HG03378 (cell line): ENCODE data around the gene A4GALT.

Experiments used
- ATAC-seq: cut with Tn5 transposase; IDR thresholded peaks from one replicate; pipeline ENCODE4 v1.9.1; 2021; ENCODE audit warnings: mild to moderate bottlenecking, moderate library complexity; ENCODE audit not compliant: unreplicated experiment

A4GALT gene

DNA sequence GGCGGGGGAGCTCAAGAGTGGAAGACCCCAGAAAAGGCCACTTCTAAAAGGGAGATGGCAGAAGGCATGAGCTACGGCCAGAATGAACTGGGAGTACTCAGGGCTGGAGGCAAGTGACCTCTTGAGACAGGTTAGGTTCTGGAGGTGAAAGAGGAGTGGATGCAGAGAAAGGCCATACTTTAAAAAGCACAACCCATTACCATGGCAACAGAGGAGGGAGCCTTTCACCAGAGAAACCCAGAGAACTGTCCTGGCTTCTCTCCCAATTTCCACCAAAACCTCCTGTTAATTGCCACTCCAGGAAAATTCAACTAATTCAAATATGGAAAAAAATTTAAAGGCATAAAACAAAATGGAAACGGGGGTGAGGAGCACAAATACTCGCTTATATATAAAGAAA, 15.8 kb downstream of the A4GALT start:
- no peak for ATAC-seq

DNA sequence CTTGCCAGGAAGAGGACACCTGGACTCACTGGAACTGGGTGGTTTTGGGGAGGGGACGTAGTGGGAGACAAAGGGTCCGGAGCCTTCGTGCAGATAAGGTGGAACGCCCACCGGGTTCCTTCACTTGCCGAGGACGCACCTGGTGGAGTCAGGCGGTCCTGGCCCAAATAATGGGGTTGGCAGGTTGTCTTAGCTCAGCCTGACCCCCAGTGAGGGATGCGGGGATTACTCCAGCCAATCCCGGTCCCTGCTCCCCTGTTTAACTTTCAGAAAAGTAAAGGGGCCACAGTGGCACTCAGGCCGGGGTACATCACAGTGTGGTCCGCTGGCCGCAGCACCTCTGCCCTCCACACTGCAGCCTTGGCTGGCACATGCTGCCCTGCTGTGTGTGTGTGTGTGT, 18.0 kb downstream of the A4GALT start:
- no peak for ATAC-seq

DNA sequence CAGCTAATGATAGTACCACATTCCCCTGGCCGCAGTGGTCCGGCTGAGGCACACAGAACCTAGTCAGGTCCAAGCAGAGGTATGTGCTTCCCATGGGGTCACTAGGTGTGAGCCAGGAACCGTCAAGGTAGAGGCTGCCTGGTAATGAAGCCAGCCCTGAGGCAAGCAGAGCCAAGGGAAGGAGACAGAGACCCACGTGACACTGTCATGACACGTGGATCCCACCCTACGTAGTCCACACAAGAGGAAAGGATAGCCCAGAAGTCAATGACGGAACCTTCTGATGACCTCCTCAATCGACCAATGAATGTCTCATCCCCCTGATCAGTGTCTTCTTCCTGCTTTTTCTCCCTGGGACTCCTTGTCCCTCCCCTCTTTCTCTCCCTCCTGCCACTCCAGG, 19.0 kb downstream of the A4GALT start:
- no peak for ATAC-seq

DNA sequence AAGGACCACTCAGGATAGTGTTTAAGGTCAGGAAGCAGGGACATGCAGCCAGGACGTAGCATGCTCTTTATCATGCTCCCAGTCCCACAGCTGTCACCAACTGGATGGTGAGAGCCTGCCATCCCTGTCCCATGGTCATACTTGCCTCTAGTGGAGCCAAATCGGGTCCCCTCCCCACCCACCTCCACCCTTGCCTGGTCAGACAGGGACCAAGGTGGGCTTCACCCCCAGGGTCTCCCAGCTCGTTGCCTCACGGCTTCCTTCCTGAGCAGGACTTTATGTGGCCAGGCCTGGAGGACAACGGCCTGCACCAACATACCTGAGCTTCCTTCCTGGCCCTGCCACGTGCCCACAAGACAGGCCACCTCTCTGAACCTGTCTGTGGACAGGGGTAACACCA, 19.8 kb downstream of the A4GALT start:
- ATAC-seq: no peak

DNA sequence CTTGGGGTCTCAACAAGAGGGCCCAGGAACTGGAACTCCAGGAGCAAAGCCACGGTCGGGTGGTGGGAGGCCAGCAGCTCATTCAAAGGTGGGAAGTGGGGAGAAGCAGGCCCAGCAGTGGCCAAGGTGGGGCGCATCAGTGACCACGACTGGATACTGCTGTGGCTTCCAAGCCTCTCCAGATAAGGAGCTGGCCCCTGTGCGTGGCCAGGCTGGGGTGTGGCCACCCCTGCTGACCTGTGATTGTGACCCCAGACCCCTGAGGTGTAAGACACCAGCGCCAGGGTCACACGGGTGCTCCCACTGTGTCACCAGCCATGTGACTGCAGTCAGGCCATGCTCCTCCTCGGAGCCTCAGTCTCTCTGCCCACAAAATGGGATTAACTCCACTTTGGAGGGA, 20.3 kb downstream of the A4GALT start:
- ATAC-seq: no peak

DNA sequence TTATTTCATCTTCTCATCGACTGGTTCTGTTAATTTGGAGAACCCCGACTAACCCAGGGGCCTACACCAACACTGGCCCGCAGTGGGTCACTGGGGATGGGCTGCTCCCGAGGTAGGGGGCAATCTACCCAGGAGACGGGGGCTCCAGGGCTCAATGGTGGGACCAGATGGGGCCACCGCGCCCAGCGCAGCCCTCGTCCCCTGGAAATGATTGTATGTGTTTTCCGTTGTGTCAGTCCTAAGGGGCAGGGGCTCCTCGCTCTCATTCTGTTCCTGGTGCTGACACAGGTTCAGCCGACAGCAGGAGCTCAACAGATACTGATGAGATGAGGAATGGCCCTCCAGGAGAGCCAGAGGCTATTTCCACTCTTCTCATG, 20.7 kb downstream of the A4GALT start:
- ATAC-seq: no peak

DNA sequence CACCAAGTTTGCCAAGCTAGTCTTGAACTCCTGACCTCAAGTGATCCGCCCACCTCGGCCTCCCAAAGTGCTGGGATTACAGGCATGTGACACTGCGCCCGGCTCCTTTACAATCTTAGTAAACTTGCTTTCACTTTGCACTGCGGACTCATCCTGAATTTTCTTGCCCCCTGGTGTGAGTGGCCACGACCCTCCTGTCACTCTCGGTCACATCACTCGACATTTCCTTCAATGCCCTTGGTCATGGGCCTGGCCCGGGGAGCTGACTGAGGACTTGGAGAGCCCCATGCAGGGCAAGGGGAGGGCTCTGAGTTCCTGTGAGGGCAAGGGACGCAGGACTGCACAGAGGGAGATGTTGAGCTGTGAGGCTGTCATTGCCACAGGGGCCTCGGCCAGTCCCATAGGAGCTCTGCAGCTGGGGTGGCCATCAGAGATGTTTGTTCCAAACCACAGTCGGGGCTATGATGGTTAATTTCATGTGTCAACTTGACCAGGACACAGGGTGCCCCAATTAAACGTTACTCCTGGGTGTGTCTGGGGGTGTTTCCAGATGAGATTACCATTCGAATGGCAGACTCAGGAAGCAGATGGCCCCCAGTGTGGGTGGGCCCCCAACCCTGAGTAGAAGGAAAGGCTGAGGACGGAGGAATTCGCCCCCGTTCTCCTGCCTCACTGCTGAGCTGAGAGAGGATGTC, 21.2 kb downstream of the A4GALT start:
- ATAC-seq: no peak

DNA sequence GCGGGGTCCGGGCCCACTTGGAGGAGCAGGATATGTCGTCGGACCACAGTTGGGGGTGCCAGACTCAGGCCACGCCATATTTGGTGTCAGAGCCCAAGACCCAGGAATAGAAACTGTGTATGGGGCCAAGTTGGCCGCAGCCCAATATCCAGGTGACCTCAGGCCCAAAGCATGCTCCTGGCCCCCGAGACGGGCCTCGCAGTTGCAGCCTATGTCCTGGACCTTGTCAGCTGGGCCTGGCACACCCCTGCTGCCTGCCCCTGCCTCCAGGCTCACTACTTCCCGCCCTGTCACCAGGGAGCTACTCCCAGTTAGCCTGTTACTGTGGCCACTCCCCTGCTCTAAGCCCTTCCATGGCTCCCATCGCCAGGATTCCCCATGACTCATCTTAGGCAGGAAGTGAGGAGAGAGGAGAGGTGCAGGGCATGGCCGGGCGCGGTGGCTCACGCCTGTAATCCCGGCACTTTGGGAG, 23.1 kb downstream of the A4GALT start:
- ATAC-seq: no peak

DNA sequence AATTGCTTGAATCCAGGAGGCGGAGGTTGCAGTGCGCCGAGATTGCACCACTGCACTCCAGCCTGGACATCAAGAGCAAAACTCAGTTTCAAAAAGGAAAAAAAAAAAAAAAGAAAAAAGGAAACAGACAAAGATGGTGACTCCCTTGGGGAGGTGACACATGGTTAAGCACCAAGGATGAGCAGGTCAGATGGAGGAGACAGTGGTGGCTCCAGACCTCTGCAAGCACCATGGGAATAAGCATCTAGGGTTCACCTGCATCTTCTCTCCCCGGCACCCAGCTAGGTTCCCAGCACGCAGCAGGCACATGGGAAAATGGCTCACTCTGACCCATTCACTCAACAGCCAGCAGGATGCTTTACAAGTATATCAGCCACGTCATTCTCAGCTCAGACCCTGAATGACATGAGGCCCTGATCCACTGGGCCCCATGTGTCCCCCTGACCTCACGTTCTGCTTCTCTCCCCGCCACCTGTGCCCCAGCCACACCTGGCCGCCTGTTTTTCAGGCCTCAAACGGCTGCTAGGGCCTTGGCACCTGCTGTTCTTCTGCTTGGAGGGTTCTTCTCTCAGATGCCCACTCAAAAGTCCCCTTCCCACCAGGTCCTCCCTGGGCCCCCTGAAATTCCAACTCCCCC, 24.2 kb downstream of the A4GALT start:
- no peak for ATAC-seq

DNA sequence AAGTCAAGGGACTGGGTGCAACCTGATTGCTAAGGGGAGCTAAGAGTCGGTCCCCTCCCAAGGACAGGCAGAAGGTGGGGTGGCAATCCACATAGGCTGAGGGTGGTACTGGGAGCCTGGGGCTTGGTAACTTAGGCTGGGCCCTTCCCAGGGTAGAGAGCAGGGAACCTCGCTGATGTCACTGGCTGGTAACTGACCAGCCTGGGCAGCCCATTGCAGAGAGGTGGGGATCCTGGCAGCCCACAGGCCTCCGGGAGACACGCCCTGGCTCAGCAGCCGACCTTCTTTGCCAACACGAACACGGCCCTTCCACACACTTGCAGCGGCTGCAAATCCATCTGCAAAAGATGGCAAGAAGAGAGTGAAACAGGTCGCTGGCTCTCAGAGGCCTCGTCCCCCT, 25.4 kb downstream of the A4GALT start:
- no peak for ATAC-seq

DNA sequence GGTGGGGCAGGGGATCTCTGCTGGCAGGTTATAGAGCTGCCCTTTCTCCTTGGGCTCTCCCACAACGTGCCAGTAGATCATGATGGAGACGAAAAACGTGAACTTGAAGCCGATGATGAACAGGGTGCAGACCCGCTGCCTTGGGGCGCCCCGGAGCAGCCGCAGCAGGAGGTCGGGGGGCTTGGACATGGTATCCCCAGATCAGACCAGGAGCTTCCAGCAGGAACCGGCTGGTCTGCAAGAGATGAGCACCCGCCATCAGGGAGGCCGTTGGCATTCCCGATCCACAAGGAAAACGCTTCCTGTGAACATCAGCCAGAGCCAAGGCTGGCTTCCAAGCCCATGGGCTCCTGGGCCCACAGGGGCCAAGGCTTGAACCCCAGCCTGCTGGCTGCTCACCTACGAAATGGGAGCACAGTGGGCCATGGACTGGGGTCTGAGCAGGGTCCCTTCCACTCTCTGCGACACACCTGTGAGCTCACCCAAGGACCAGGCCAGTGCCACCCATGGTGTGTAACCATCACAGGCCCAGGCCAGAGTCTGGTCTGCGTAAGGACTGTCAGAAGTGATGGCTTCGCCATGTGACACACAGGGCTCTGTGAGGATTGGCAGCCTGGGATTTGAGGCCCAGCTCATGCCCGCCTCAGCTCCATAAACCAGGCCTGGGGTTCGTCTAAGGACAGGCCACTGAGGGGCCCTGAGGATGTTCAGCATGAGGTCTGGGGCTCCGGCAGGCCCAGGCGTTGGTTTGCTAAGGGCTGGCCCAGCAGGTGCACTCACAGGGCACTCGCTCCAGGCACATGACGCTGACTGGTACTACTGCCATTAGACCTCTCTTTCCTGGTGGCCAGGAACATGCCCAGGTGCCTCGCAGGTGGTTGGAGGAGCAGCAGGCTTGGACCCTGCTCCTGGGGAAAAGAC, 26.6 kb downstream of the A4GALT start:
- ATAC-seq: no peak

DNA sequence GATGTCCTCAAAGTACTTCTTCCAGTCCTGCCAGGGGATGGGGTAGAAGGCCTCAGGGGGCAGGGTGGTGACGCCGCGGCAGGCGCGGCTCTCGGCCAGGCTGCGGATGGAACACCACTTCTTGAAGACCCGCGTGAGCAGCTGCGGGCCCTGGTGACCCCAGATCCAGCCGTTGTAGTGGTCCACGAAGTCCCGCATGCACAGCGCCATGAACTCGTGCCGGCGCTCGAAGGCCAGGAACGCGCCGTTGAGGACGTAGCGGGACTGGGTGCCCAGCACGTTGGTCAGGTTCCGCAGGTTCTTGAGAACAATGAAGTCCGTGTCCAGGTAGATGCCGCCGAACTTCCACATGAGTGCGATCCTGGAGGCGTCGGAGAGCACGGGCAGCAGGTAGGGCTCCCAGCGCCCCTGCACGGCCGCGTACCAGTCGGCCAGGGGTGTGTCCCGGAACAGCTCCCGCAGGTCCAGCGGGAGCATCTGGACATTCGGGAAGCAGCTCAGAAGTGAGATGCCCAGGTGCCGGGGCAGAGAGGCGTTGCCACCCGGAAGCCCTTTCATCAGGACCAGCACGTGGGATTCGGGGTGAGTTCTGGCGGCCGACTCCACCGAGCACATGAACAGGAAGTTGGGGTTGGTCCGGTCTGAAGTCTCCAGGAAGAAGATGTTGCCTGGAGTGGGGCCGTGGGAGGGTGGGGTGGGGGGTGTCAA, 27.5 kb downstream of the A4GALT start:
- ATAC-seq: no peak

DNA sequence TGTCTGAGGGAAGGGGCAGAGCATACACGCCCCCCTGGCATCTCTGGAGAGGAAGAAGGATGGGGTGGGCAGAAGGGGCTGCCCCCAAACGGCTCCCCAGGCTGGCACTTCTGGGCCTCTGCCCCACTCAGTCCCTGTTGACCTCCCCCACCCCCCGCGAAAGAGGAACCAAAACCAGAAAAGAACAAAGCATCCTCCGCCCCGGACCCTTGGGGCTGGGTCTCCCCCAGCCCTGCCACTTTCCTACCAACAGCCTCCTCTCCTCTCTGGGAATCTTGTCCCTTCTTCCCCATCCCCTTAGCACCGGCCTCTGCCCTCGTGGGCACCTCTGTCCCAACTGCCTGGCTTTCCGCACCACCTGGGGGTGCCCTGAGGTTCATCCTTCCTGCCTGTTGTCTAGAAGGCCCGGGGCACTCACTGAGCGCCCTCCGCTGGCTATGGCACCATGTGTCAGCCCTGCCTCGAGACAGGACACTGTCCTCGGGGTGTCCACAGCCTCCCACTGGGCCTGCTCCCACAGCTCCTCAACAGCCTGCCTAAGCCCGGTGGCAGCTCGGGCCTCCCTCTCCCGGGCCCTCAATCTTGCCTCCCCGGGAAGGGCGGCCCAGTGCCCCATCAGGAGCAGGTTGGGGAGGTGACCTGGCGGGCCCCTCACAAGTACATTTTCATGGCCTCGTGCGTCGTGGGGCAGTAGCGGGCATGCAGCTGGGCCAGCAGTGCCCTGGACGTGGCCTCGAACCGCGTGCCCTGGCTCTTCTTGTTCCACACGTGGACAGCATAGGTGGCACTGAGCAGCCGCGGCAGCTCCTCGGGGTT, 28.2 kb downstream of the A4GALT start:
- no peak for ATAC-seq

DNA sequence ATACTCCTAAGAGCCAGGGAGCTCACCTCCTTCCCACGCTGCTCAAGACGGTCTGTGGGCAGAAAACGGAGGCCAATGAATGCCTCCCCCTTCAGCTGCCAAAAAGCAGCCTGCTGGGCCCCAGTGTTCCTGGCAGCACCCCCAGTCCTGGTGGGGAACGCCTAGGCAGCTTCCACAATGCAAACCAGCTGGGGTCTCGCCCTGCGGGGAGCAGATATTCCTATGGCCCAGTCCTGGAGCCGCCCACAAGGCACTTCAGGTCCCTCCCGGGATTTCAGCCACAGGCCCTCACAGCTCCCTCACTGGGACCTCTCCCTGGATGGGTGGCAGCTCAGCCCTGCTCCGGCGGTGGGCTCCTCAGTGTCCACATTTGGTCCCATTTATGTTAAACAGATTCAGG, 29.2 kb downstream of the A4GALT start:
- no peak for ATAC-seq

DNA sequence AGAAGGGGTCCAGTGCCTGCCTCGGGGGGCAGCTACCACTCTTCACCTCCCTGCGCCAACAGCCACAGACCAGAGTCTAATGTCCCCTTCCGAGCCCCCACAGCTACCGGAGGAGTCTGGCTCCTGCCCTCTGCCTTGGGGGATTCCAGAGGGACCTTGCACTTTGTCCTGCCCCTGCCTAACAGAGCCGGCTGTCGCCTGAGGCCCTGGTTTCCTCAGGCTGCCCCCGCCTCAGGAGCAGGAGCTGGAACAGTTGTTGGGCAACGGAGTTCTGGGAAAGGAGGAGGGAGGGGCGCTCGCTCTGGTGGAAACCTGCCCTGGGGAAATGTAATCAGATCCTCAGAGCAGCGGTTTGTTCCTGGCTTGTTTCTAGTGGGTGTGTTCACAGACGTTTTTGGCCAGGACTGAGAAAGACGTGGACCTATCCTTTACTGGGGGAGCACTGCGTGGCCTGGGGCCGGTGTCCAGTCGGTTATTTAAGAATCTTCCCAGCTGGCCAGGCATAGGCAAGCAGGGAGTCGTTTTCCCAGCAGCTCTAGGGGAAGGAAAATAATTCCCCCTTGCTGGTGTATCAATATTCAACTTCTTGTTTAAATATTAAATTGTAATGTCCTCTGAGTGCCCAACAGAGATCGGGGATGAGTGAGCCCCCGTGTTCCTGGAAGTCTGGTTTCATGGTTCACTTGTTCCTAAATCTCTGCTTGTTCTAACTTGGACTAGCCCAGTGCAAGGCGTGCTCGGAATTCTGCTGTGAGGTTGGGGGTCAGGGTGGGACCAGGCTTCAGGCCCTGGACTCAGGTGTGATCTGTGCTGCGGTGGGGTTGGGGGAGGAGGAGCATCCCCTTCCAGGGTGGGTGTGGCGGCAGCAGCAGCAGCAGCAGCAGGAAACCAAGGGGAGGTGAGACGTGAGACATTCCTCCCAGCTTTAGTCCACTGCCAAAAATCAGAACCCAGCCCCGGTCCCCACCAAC, 32.1 kb downstream of the A4GALT start:
- ATAC-seq: no peak

DNA sequence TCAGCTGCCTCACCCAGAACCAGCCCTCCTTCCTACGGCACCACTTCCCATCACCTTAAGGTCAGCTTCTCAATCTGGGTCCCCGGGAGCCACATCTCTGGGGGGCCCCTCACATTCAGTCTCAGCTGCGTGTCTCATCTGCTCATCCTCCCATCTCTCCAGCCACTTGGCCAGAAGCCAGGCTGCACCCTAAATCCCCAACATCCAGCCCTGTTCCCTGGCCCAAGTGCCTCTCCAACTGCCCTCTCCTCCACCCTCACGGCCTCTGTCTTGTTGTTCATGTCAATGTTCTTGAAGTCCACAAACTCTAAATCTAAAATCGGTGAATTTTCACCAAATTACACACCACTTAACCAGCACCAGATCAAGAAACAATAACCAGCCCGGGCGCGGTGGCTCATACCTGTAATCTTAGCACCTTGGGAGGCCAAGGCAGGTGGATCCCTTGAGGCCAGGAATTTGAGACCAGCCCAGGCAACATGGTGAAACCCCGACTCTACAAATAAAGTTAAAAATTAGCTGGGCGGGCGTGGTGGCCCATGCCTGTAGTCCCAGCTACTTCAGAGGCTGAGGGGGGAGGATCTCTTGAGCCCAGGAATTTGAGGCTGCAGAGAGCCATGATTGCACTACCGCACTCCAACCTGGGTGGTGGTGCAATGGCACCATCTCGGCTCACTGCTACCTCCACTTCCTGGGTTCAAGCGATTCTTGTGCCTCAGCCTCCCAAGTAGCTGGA, 33.7 kb downstream of the A4GALT start:
- ATAC-seq: no peak

DNA sequence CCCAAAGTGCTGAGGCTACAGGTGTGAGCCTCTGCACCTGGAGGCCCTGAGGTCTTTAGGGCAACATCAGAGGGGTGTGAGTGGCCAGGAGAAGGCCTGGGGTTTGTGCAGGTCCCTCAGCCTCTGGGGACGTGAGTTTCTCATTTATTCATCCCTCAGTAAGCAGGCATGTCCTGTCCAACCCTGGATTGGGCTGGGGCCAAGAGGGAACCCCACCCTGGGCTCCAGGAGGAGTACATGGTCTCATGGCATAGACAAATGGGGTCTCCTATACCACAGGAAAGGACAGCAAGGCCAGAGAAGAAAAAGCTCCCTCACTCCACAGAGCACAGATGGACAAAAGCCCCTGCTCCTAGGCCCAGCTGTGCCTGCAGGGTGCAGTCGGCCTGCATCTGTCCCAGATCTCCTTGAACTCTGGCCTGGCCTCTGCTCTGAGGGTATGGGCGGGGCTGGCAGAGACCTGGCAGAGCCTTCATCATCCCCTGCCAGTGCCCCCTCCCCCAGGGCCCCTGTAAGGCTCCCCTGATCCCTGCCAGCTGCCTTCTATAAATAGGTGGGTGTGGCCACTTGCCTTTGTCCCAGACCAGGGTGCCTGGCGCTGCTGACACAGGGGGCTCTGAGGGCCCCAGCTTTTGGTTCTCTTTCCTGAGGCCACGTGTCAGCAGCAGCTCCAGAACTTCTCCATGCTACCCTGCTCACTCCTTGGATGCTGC, 34.6 kb downstream of the A4GALT start:
- ATAC-seq: no peak
